ENCODE measurements around the gene TMEM258. TPM values are rescaled to one million over a fixed set of nuclear protein-coding genes. Genes with fewer than 3 reads are reported as not detected.

The TMEM258 gene
- total and polyA plus RNA-seq, 2 experiments from 2014 or later = 71.3 to 519 TPM

DNA sequence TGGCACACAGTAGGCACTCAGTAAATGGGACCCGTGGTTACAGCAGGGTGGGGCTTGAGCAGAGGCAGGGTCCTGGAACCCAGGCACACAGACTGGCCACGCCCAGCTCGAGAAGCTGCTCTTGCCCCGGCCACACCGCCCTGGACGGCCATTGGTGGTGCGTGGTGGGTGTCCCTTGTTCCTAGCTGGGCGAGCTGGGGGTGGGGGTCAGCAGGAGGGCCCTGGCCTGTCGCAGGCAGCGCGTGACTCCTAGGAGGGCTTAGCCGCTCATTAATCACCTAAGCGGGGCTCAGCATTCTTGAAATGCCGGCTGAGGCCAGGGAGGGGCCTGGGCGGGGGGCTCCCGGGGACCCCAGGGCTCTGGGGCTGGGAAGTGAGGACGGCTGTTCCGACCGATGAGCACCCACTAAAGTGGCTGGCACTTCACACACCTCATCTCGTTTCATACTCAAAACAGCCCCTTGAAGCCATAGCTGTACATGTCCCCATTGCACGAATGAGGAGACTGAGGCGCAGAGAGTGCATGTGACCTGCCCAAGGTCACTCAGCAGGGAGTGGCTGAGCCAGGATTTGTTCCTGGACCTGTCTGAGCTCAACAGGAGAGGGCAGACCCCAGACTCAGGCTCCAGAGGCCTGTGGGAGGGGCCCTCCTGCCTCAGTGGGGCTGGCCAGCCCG is 28.3 kb downstream of the TMEM258 start (continued):
- TF ChIP-seq, protein P1, sequence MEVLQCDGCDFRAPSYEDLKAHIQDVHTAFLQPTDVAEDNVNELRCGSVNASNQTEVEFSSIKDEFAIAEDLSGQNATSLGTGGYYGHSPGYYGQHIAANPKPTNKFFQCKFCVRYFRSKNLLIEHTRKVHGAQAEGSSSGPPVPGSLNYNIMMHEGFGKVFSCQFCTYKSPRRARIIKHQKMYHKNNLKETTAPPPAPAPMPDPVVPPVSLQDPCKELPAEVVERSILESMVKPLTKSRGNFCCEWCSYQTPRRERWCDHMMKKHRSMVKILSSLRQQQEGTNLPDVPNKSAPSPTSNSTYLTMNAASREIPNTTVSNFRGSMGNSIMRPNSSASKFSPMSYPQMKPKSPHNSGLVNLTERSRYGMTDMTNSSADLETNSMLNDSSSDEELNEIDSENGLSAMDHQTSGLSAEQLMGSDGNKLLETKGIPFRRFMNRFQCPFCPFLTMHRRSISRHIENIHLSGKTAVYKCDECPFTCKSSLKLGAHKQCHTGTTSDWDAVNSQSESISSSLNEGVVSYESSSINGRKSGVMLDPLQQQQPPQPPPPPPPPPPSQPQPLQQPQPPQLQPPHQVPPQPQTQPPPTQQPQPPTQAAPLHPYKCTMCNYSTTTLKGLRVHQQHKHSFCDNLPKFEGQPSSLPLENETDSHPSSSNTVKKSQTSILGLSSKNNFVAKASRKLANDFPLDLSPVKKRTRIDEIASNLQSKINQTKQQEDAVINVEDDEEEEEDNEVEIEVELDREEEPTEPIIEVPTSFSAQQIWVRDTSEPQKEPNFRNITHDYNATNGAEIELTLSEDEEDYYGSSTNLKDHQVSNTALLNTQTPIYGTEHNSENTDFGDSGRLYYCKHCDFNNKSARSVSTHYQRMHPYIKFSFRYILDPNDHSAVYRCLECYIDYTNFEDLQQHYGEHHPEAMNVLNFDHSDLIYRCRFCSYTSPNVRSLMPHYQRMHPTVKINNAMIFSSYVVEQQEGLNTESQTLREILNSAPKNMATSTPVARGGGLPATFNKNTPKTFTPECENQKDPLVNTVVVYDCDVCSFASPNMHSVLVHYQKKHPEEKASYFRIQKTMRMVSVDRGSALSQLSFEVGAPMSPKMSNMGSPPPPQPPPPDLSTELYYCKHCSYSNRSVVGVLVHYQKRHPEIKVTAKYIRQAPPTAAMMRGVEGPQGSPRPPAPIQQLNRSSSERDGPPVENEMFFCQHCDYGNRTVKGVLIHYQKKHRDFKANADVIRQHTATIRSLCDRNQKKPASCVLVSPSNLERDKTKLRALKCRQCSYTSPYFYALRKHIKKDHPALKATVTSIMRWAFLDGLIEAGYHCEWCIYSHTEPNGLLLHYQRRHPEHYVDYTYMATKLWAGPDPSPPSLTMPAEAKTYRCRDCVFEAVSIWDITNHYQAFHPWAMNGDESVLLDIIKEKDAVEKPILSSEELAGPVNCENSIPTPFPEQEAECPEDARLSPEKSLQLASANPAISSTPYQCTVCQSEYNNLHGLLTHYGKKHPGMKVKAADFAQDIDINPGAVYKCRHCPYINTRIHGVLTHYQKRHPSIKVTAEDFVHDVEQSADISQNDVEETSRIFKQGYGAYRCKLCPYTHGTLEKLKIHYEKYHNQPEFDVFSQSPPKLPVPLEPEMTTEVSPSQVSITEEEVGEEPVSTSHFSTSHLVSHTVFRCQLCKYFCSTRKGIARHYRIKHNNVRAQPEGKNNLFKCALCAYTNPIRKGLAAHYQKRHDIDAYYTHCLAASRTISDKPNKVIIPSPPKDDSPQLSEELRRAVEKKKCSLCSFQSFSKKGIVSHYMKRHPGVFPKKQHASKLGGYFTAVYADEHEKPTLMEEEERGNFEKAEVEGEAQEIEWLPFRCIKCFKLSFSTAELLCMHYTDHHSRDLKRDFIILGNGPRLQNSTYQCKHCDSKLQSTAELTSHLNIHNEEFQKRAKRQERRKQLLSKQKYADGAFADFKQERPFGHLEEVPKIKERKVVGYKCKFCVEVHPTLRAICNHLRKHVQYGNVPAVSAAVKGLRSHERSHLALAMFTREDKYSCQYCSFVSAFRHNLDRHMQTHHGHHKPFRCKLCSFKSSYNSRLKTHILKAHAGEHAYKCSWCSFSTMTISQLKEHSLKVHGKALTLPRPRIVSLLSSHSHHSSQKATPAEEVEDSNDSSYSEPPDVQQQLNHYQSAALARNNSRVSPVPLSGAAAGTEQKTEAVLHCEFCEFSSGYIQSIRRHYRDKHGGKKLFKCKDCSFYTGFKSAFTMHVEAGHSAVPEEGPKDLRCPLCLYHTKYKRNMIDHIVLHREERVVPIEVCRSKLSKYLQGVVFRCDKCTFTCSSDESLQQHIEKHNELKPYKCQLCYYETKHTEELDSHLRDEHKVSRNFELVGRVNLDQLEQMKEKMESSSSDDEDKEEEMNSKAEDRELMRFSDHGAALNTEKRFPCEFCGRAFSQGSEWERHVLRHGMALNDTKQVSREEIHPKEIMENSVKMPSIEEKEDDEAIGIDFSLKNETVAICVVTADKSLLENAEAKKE (CRISPR knock-in tag; IDR thresholded peaks at IDR 0.05) = no peak

DNA sequence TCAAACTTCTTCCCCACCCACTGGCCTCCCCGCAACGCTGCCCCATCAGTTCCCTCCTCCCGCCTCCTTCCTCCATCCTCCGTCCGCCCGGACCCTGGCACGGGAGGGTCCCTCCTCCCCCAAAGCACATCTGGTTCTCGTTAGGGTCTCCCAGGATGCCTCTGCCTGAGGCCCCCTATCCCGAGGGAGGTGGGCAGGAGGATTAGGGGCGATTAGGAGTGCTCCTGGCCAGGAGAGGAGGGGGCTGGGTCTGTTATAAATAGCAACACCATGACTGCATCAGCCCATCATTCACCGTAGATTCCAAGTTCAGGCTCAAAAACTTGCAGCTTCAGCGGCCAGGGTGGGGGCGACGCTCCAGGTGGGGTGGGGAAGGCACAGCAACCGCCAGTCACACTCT is 29.6 kb downstream of the TMEM258 start:
- peaks cover 15% of the 10 kb centered on the region; the same call in 1 of the 2 replicates for H3K4me1 ChIP-seq (ENCODE audit: insufficient read depth)
- H3K36me3 Mint-ChIP-seq (ENCODE audit: low read depth) = no peaks in the 10 kb centered on the region
- H2AFZ ChIP-seq = no peak overlapping the region
- peaks cover 21% of the 10 kb centered on the region; the same call in 2 of the 3 replicates for H3K4me1 Mint-ChIP-seq
- H4K20me1 ChIP-seq (replicated peaks; ENCODE audit: insufficient read depth) = no peaks in the 10 kb centered on the region
- no peak overlapping the region for H3K4me3 Mint-ChIP-seq
- H3K36me3 ChIP-seq (ENCODE audit: insufficient read depth) = no peaks in the 10 kb centered on the region
- H3K4me3 ChIP-seq = no peak overlapping the region
- H3K79me2 ChIP-seq (replicated peaks; ENCODE audit: insufficient read depth) = no peaks in the 10 kb centered on the region
- no peak overlapping the region for H3K27ac ChIP-seq (ENCODE audit: low read depth)
- peaks cover 13% of the 10 kb centered on the region for H3K27me3 Mint-ChIP-seq (ENCODE audit: insufficient read depth, low read depth, poor library complexity)
- H3K27me3 ChIP-seq (ENCODE audit: insufficient read depth) = no peaks in the 10 kb centered on the region
- DNase-seq (ENCODE audit: low spot score) = no peak
- ATAC-seq = no peak
- no peaks in the 10 kb centered on the region for H3F3A ChIP-seq (replicated peaks; ENCODE audit: low read depth)
- no peaks in the 10 kb centered on the region; the same call in 2 of the 3 replicates for H3K9me3 Mint-ChIP-seq
- no peaks in the 10 kb centered on the region for H3K9me2 ChIP-seq (ENCODE audit: insufficient read depth)
- no peak overlapping the region for H3K27ac Mint-ChIP-seq
- H3K4me2 ChIP-seq = no peak overlapping the region
- TF ChIP-seq NANOG (IDR thresholded peaks at IDR 0.05; ENCODE audit: borderline replicate concordance) = no peak
- no peak for TF ChIP-seq STAT1 (IDR thresholded peaks at IDR 0.05; ENCODE audit: unreplicated experiment)
- no peak for TF ChIP-seq EZH2phosphoT487 (IDR thresholded peaks at IDR 0.05; ENCODE audit: unreplicated experiment)
- TF ChIP-seq, protein P2, sequence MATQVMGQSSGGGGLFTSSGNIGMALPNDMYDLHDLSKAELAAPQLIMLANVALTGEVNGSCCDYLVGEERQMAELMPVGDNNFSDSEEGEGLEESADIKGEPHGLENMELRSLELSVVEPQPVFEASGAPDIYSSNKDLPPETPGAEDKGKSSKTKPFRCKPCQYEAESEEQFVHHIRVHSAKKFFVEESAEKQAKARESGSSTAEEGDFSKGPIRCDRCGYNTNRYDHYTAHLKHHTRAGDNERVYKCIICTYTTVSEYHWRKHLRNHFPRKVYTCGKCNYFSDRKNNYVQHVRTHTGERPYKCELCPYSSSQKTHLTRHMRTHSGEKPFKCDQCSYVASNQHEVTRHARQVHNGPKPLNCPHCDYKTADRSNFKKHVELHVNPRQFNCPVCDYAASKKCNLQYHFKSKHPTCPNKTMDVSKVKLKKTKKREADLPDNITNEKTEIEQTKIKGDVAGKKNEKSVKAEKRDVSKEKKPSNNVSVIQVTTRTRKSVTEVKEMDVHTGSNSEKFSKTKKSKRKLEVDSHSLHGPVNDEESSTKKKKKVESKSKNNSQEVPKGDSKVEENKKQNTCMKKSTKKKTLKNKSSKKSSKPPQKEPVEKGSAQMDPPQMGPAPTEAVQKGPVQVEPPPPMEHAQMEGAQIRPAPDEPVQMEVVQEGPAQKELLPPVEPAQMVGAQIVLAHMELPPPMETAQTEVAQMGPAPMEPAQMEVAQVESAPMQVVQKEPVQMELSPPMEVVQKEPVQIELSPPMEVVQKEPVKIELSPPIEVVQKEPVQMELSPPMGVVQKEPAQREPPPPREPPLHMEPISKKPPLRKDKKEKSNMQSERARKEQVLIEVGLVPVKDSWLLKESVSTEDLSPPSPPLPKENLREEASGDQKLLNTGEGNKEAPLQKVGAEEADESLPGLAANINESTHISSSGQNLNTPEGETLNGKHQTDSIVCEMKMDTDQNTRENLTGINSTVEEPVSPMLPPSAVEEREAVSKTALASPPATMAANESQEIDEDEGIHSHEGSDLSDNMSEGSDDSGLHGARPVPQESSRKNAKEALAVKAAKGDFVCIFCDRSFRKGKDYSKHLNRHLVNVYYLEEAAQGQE (IDR thresholded peaks at IDR 0.05; ENCODE audit: unreplicated experiment) = no peak
- TF ChIP-seq EZH2 (IDR thresholded peaks at IDR 0.05; ENCODE audit: low read depth, unreplicated experiment) = no peak
- TF ChIP-seq, protein P3, sequence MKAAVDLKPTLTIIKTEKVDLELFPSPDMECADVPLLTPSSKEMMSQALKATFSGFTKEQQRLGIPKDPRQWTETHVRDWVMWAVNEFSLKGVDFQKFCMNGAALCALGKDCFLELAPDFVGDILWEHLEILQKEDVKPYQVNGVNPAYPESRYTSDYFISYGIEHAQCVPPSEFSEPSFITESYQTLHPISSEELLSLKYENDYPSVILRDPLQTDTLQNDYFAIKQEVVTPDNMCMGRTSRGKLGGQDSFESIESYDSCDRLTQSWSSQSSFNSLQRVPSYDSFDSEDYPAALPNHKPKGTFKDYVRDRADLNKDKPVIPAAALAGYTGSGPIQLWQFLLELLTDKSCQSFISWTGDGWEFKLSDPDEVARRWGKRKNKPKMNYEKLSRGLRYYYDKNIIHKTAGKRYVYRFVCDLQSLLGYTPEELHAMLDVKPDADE (IDR thresholded peaks at IDR 0.05) = no peak
- TF ChIP-seq ZNF114 (CRISPR knock-in tag; IDR thresholded peaks at IDR 0.05) = no peak
- TF ChIP-seq ZNF331 (CRISPR knock-in tag; IDR thresholded peaks at IDR 0.05; ENCODE audit: low read depth) = no peak

Measured in GM23338 (cell line).